Neural cell (in vitro differentiated cells): ENCODE results near the gene ABL2. TPM values are rescaled to one million over a fixed set of nuclear protein-coding genes. Genes with fewer than 3 reads are reported as not detected.
"Not testable (repeated sequence)": the region's sequence is repeated elsewhere in the genome, so short reads cannot be mapped to it uniquely, and the experiment has no call there.

Source experiments
- H2AFZ ChIP-seq: fragments of 200-600, 300-800 bp; sonication (generic), shearing (Covaris generic); 2 replicates; pipeline ENCODE4 v1.6.0; 2014; ENCODE audit warnings: low read depth, mild to moderate bottlenecking, antibody characterized with exemption, low read length, moderate library complexity
- H3F3A ChIP-seq: fragments of 200-600 bp; shearing (Covaris generic); 2 replicates; pipeline ENCODE4 v1.6.1; 2016; ENCODE audit warnings: mild to moderate bottlenecking, moderate library complexity, mixed read lengths, antibody characterized with exemption, low read length; ENCODE audit not compliant: insufficient read depth, poor library complexity, severe bottlenecking
- H3K27ac ChIP-seq: fragments of 200-600, 300-800 bp; sonication (generic), shearing (Covaris generic); 2 replicates; pipeline ENCODE4 v1.5.1; 2014; ENCODE audit warnings: mild to moderate bottlenecking, low read length, moderate library complexity
- H3K27me3 ChIP-seq: fragments of 300-800, 200-600 bp; sonication (generic), shearing (Covaris generic); 2 replicates; pipeline ENCODE4 v1.6.0; 2014; ENCODE audit warnings: mild to moderate bottlenecking, low read depth, low read length, moderate library complexity; ENCODE audit not compliant: insufficient read depth
- H3K36me3 ChIP-seq: fragments of 300-800, 200-600 bp; sonication (generic), shearing (Covaris generic); 2 replicates; pipeline ENCODE4 v1.5.1; 2014; ENCODE audit warnings: mild to moderate bottlenecking, antibody characterized with exemption, low read length, moderate library complexity; ENCODE audit not compliant: insufficient read depth
- H3K4me2 ChIP-seq: fragments of 300-800, 200-600 bp; sonication (generic), shearing (Covaris generic); 2 replicates; pipeline ENCODE4 v1.6.0; 2014; ENCODE audit warnings: mild to moderate bottlenecking, low read length
- H3K4me3 ChIP-seq: fragments of 300-800, 200-600 bp; sonication (generic), shearing (Covaris generic); 2 replicates; pipeline ENCODE4 v1.5.1; 2014; ENCODE audit warnings: mild to moderate bottlenecking, low read length, moderate library complexity
- H3K79me2 ChIP-seq: fragments of 200-600 bp; shearing (Covaris generic); replicated peaks from 2 replicates; pipeline ENCODE4 v1.6.0; 2014; ENCODE audit warnings: mild to moderate bottlenecking, low read length, moderate library complexity; ENCODE audit not compliant: insufficient read depth
- H3K9ac ChIP-seq: fragments of 300-800, 200-600 bp; sonication (generic), shearing (Covaris generic); 2 replicates; pipeline ENCODE4 v1.6.1; 2016; ENCODE audit warnings: mild to moderate bottlenecking, low read length, mixed read lengths
- H3K9me2 ChIP-seq: fragments of 200-600 bp; shearing (Covaris generic); 2 replicates; pipeline ENCODE4 v1.6.1; 2016; ENCODE audit warnings: mild to moderate bottlenecking, low read length, mixed read lengths; ENCODE audit not compliant: insufficient read depth
- H3K9me3 ChIP-seq: fragments of 200-600, 300-800 bp; sonication (generic), shearing (Covaris generic); 2 replicates; pipeline ENCODE4 v1.6.1; 2016; ENCODE audit warnings: mild to moderate bottlenecking, mixed run types, low read length, moderate library complexity, mixed read lengths
- H4K20me1 ChIP-seq: fragments of 200-600 bp; shearing (Covaris generic); 2 replicates; pipeline ENCODE4 v1.6.1; 2016; ENCODE audit warnings: mild to moderate bottlenecking, mixed run types; ENCODE audit not compliant: insufficient read depth
- EP300 ChIP-seq: fragments of 450-650 bp; conservative IDR thresholded peaks from 2 replicates; pipeline ENCODE4 v1.6.1; 2014; ENCODE audit warnings: antibody characterized with exemption, mild to moderate bottlenecking, moderate library complexity; ENCODE audit not compliant: poor library complexity, severe bottlenecking
- EZH2 ChIP-seq: fragments of 200-600, 300-800 bp; shearing (Covaris generic), sonication (generic); IDR thresholded peaks from 2 replicates; pipeline ENCODE4 v1.6.1; 2014; ENCODE audit warnings: antibody characterized with exemption, low read length, borderline replicate concordance, mild to moderate bottlenecking; ENCODE audit not compliant: insufficient read depth, poor library complexity, severe bottlenecking
- MXI1 ChIP-seq: fragments of 450-650 bp; conservative IDR thresholded peaks from 2 replicates; pipeline ENCODE4 v1.6.1; 2014; ENCODE audit warnings: antibody characterized with exemption, mild to moderate bottlenecking; ENCODE audit not compliant: poor library complexity, severe bottlenecking
- RAD21 ChIP-seq: fragments of 450-650 bp; conservative IDR thresholded peaks from 2 replicates; pipeline ENCODE4 v1.6.1; 2014; ENCODE audit warnings: antibody characterized with exemption, mild to moderate bottlenecking, moderate library complexity
- SMC3 ChIP-seq: fragments of 450-650 bp; conservative IDR thresholded peaks from 2 replicates; pipeline ENCODE4 v1.6.1; 2014; ENCODE audit warnings: antibody characterized with exemption, mild to moderate bottlenecking, moderate library complexity; ENCODE audit not compliant: poor library complexity
- TAF1 ChIP-seq: IDR thresholded peaks from 2 replicates; pipeline ENCODE4 v1.6.1; 2012; ENCODE audit warnings: low read depth
- polyA plus RNA-seq: library from polyadenylated mRNA; depleted of rRNA; stranded (reverse); fragments of >200 nt; gene quantifications from 2 replicates; pipeline ENCODE4 v1.2.3, GENCODE V29; 2014
- TF ChIP-seq, protein P1 (sequence below): fragments of 450-650 bp; IDR thresholded peaks from 2 replicates; pipeline ENCODE4 v1.5.1; 2014; ENCODE audit warnings: antibody characterized with exemption, mild to moderate bottlenecking, moderate library complexity; ENCODE audit not compliant: poor library complexity, severe bottlenecking
- TF ChIP-seq, protein P2 (sequence below): IDR thresholded peaks from 2 replicates; pipeline ENCODE4 v1.6.1; 2012; ENCODE audit warnings: borderline replicate concordance

ABL2 gene
- polyA plus RNA-seq, 1 donor from 2014 or later, result 9.8 TPM

DNA sequence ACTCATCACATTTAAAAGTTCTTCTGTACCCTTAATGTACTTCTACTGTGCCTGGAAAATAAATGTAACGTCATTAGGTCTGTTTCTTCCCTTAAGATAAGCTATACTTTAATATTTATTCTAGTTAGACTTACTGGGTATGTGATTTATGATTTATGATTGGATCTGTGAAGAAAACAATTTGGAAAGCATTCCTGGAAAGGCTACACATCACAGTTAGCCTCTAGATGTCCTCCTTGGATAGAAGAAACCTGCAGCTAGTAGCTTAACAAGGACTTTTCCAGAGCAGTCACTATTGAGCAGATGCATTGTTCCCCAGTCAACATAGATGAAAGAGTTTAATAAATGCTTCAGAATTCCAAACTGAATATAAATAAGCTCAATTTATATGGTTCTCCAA is 22.2 kb upstream of the ABL2 start:
- H4K20me1 ChIP-seq, result no peaks in the 10 kb centered on the region
- no peaks in the 10 kb centered on the region for H3K36me3 ChIP-seq
- H3K9me2 ChIP-seq, result no peaks in the 10 kb centered on the region
- H3K27ac ChIP-seq, result no peak overlapping the region
- no peaks in the 10 kb centered on the region for H3F3A ChIP-seq
- no peak for TF ChIP-seq EP300
- no peak for TF ChIP-seq SMC3
- TF ChIP-seq, protein P1, sequence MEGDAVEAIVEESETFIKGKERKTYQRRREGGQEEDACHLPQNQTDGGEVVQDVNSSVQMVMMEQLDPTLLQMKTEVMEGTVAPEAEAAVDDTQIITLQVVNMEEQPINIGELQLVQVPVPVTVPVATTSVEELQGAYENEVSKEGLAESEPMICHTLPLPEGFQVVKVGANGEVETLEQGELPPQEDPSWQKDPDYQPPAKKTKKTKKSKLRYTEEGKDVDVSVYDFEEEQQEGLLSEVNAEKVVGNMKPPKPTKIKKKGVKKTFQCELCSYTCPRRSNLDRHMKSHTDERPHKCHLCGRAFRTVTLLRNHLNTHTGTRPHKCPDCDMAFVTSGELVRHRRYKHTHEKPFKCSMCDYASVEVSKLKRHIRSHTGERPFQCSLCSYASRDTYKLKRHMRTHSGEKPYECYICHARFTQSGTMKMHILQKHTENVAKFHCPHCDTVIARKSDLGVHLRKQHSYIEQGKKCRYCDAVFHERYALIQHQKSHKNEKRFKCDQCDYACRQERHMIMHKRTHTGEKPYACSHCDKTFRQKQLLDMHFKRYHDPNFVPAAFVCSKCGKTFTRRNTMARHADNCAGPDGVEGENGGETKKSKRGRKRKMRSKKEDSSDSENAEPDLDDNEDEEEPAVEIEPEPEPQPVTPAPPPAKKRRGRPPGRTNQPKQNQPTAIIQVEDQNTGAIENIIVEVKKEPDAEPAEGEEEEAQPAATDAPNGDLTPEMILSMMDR, result peak; percentile 27
- no peaks in the 10 kb centered on the region for H3K79me2 ChIP-seq
- no peak overlapping the region for H3K4me2 ChIP-seq
- H3K9ac ChIP-seq, result no peak overlapping the region
- no peak overlapping the region for H3K4me3 ChIP-seq
- no peak overlapping the region for H2AFZ ChIP-seq
- H3K27me3 ChIP-seq, result no peaks in the 10 kb centered on the region
- H3K9me3 ChIP-seq, result no peaks in the 10 kb centered on the region

DNA sequence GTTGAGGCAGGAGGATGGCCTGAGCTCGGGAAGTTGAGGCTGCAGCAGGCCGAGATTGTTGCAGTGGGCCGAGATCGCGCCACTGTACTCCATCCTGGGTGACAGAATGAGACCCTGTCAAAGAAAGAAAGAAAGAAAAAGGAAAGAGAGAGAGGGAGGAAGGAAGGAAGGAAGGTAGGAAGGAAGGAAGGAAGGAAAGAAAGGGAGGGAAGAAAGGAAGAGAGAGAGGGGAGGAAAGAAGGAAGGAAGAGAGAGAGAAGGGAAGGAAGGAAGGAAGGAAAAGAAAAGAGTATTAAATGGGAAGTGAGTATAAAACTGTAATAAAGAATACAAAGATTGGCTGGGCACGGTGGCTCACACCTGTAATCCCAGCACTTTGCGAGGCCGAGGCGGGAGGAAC is 18.4 kb upstream of the ABL2 start:
- TF ChIP-seq TAF1, result no peak
- no peak for TF ChIP-seq EZH2
- no peak for TF ChIP-seq MXI1
- no peak for TF ChIP-seq RAD21
- TF ChIP-seq EP300, result no peak
- TF ChIP-seq, protein P2, sequence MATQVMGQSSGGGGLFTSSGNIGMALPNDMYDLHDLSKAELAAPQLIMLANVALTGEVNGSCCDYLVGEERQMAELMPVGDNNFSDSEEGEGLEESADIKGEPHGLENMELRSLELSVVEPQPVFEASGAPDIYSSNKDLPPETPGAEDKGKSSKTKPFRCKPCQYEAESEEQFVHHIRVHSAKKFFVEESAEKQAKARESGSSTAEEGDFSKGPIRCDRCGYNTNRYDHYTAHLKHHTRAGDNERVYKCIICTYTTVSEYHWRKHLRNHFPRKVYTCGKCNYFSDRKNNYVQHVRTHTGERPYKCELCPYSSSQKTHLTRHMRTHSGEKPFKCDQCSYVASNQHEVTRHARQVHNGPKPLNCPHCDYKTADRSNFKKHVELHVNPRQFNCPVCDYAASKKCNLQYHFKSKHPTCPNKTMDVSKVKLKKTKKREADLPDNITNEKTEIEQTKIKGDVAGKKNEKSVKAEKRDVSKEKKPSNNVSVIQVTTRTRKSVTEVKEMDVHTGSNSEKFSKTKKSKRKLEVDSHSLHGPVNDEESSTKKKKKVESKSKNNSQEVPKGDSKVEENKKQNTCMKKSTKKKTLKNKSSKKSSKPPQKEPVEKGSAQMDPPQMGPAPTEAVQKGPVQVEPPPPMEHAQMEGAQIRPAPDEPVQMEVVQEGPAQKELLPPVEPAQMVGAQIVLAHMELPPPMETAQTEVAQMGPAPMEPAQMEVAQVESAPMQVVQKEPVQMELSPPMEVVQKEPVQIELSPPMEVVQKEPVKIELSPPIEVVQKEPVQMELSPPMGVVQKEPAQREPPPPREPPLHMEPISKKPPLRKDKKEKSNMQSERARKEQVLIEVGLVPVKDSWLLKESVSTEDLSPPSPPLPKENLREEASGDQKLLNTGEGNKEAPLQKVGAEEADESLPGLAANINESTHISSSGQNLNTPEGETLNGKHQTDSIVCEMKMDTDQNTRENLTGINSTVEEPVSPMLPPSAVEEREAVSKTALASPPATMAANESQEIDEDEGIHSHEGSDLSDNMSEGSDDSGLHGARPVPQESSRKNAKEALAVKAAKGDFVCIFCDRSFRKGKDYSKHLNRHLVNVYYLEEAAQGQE, result no peak
- Histone ChIP-seq H2AFZ (no peak overlapping the region), H3K9ac (no peak overlapping the region), H3K4me3 (no peak overlapping the region), H3K27ac (no peak overlapping the region), H3K79me2 (no peaks in the 10 kb centered on the region), H3K36me3 (no peaks in the 10 kb centered on the region), H3K4me2 (no peak overlapping the region), H3K9me2 (no peaks in the 10 kb centered on the region), H3F3A (no peaks in the 10 kb centered on the region), H3K27me3 (no peaks in the 10 kb centered on the region), H3K9me3 (no peaks in the 10 kb centered on the region), H4K20me1 (no peaks in the 10 kb centered on the region)

DNA sequence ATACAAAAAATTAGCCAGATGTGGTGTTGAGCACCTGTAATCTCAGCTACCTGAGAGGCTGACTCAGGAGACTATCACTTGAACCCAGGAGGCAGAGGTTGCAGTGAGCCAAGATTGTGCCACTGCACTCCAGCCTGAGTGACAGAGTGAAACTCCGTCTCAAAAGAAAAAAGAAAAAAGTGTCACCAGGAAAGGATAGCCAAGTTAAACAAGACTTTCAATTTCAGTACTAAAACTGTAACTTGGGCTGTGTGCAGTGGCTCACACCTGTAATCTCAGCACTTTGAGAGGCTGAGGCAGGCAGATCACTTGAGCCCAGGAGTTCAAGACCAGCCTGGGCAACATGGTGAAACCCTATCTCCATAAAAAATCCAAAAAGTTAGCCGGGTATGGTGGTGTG is 15.9 kb upstream of the ABL2 start:
- not testable (repeated sequence) for H3K4me3 ChIP-seq, H3F3A ChIP-seq, H3K9me3 ChIP-seq, H3K27me3 ChIP-seq, H3K27ac ChIP-seq, H3K79me2 ChIP-seq, H3K4me2 ChIP-seq, H3K9ac ChIP-seq, H4K20me1 ChIP-seq, H2AFZ ChIP-seq, H3K36me3 ChIP-seq, H3K9me2 ChIP-seq
